ENCODE data around the gene CAPG. TPM values are rescaled to one million over a fixed set of nuclear protein-coding genes. Genes with fewer than 3 reads are reported as not detected.

The CAPG gene
- total RNA-seq, 4 donors from 2014 or later: 18.3 to 92.1 (median 45.2) TPM

DNA sequence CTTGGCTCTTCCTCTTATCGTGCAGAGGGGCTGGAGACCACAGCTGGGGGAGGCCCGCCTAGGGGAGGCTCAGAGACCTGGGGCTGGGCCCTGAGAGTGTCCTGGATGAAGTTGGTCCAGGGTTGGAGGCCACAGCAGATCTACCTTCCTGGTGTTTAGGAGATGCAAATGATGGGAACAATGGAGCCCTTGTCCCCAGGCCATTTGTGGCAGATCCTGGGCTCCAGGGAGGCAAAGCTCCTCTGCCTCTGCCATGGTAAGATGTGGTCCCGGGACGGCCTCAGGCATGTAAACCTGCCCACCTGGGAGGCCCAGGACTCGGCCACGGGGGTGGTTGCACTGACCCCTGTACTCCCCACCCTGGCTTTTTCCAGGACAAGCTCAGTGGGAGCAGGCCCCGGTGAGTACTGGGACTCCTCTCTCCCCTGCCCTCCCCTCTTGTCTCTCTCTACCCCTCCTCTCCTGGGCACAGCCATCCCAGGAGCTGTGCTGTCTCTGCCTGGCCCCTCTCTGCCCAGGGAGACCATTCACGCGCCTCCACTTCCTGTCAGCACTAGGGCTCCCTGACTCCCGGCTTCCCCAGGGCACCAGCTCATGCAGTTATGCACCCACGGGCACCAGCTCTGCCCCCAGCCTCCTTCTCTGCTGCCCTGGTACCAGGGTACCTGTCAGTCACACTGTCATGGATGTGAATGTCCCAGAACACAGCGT lies 19.2 kb upstream of the CAPG start:
- intact Hi-C loops (cut with DNase I; ENCODE audit: low total_unique reads) (no loop called here), in situ Hi-C loops (cut with MboI; ENCODE audit: low pct_ligation_motif_present in 1 of 4, low pct_unique_long_range_greater_than_20kb in 1 of 4, low sequenced_read_pairs in 3 of 4) (no loop called here)
- H3K4me1 ChIP-seq: peaks cover 10 to 22% (median 15%) of the 10 kb centered on the region in 4 donors

DNA sequence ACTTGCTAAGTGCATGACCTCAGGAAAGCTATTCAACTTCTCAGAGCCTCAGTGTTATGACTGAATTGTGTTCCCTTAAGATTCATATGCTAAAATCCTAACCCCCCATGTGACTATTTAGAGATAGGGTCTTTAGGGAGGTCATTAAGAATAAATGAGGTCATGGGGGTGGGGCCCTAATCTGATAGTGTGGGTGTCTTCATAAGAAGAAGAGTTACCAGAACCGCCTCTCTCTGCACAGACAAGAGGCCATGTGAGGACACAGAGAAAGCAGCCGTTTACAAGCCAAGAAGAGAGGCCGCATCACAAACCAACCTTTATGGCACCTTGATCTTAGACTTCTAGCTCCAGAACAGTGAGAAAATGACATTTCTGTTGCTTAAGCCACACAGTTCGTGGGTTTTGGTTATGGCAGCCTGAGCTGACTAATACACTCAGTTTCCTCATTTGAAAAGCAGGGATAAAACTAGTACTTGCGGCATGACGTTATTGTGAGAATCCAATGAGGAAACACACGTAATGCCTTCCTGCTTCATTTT lies 18.2 kb upstream of the CAPG start:
- intact Hi-C loops (cut with DNase I; ENCODE audit: low total_unique reads): no loop called here
- 77 to 80% methylated on average over 1 to 7 of the region's 7 CpGs for WGBS, 2 donors (ENCODE audit: low coverage in 1 of 2)
- no peaks in the 10 kb centered on the region for H3K27me3 ChIP-seq
- in situ Hi-C loops (cut with MboI; ENCODE audit: low pct_ligation_motif_present in 1 of 4, low pct_unique_long_range_greater_than_20kb in 1 of 4, low sequenced_read_pairs in 3 of 4): no loop called here
- peaks cover 4 to 12% (median 6%) of the 10 kb centered on the region in 4 donors for H3K4me1 ChIP-seq
- H3K4me3 ChIP-seq: no peak overlapping the region
- no peaks in the 10 kb centered on the region for H3K36me3 ChIP-seq
- TF ChIP-seq EP300 (IDR thresholded peaks at IDR 0.05; ENCODE audit: low read depth): no peak
- no peak for TF ChIP-seq CTCF (IDR thresholded peaks at IDR 0.05)
- TF ChIP-seq POLR2A (IDR thresholded peaks at IDR 0.05): no peak
- TF ChIP-seq POLR2AphosphoS5 (IDR thresholded peaks at IDR 0.05): no peak
- DNase-seq: no peak
- no peak overlapping the region for H3K27ac ChIP-seq
- H3K9me3 ChIP-seq: no peaks in the 10 kb centered on the region

More for the DNA sequence above, 19.2 kb upstream of the CAPG start:
- H3K9me3 ChIP-seq: no peaks in the 10 kb centered on the region
- H3K27ac ChIP-seq: no peak overlapping the region
- 83 to 86% methylated on average over 1 to 12 of the region's 12 CpGs for WGBS, 2 donors (ENCODE audit: low coverage in 1 of 2)
- no peak for DNase-seq
- H3K4me3 ChIP-seq: no peak overlapping the region
- H3K36me3 ChIP-seq: no peaks in the 10 kb centered on the region
- no peak for TF ChIP-seq POLR2AphosphoS5 (IDR thresholded peaks at IDR 0.05)
- no peak for TF ChIP-seq CTCF (IDR thresholded peaks at IDR 0.05)
- no peak for TF ChIP-seq POLR2A (IDR thresholded peaks at IDR 0.05)
- TF ChIP-seq EP300 (IDR thresholded peaks at IDR 0.05; ENCODE audit: low read depth): no peak
- no peaks in the 10 kb centered on the region for H3K27me3 ChIP-seq

DNA sequence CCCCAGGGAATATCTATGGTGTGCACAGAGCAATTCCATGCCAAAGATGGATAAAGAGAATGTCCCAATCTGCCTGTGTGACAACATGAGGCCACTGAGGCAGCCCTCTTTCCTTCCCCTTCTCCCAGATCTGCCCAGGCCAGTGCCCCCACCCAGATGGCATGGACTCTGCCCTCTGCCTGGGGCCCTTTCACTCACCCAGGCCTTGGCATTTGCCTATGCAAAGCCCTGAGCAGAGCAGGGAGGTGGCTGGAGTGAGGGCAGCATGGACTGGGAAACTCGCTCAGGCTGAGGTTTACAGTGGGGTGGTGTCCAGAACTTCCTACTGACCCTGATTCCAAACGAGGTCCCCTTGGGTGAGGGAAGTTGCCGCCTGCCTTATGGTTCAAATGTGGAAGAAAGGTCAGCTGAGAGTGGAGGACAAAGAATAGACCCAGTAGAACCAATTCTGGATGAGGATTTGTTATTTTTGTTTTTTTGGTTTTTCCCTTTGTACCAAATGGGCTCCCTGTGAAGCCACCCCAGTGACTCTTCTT lies 17.2 kb upstream of the CAPG start:
- TF ChIP-seq EP300 (IDR thresholded peaks at IDR 0.05; ENCODE audit: low read depth) (no peak), POLR2AphosphoS5 (IDR thresholded peaks at IDR 0.05) (no peak), CTCF (IDR thresholded peaks at IDR 0.05) (no peak), POLR2A (IDR thresholded peaks at IDR 0.05) (no peak)
- in situ Hi-C loops (cut with MboI; ENCODE audit: low pct_ligation_motif_present in 1 of 4, low pct_unique_long_range_greater_than_20kb in 1 of 4, low sequenced_read_pairs in 3 of 4): no loop called here
- Histone ChIP-seq H3K9me3 (no peaks in the 10 kb centered on the region), H3K4me1 (peaks cover 0 to 7% (median 2%) of the 10 kb centered on the region in 4 donors), H3K4me3 (no peak overlapping the region), H3K27ac (no peak overlapping the region), H3K36me3 (no peaks in the 10 kb centered on the region), H3K27me3 (no peaks in the 10 kb centered on the region)
- intact Hi-C loops (cut with DNase I; ENCODE audit: low total_unique reads): no loop called here
- DNase-seq: peak; percentile 39
- WGBS, 2 donors (ENCODE audit: low coverage in 1 of 2): 31 to 59% methylated on average over 3 of the region's 3 CpGs

DNA sequence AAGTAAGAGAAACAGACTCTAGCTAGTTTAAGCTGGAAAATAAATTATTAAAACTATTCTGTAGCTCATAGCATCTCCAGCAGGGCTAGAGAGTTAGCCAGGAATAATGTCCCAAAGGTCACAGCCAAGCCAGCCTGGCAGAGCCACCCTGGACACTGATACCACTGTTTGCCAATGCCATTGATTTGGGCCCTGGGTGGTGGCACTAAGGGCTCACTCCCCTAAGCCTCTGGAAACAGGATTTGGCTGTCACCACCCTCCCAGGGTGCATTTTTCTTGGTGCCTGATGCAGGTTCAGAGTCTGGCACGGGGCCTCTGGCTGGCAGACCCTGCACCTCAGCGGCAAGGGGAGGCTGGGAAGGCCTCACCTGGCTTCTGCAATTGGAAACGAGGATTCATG lies 15.4 kb upstream of the CAPG start:
- no peaks in the 10 kb centered on the region for H3K9me3 ChIP-seq
- H3K36me3 ChIP-seq: no peaks in the 10 kb centered on the region
- peaks cover 5 to 22% (median 15%) of the 10 kb centered on the region in 4 donors for H3K4me1 ChIP-seq
- no peak for DNase-seq
- 96% methylated on average over 3 of the region's 3 CpGs; no CpG with 5 or more reads in 1 of the 2 donors for whole genome bisulfite sequencing, 2 donors (ENCODE audit: low coverage in 1 of 2)
- H3K27me3 ChIP-seq: no peaks in the 10 kb centered on the region
- TF ChIP-seq EP300 (IDR thresholded peaks at IDR 0.05; ENCODE audit: low read depth) (no peak), CTCF (IDR thresholded peaks at IDR 0.05) (no peak), POLR2AphosphoS5 (IDR thresholded peaks at IDR 0.05) (no peak), POLR2A (IDR thresholded peaks at IDR 0.05) (no peak)
- in situ Hi-C loops (cut with MboI; ENCODE audit: low pct_ligation_motif_present in 1 of 4, low pct_unique_long_range_greater_than_20kb in 1 of 4, low sequenced_read_pairs in 3 of 4) (no loop called here), intact Hi-C loops (cut with DNase I; ENCODE audit: low total_unique reads) (no loop called here)
- no peak overlapping the region for H3K4me3 ChIP-seq
- no peak overlapping the region for H3K27ac ChIP-seq

Measured in transverse colon (tissue), 4 donors.